ENCODE results near the gene HIPK2.

The HIPK2 gene

GRCh38 chr7:139580435-139580834 is 197.4 kb downstream of the HIPK2 start:
- Histone ChIP-seq H3K4me3 (ENCODE audit: insufficient read depth, low read depth, low read length, poor library complexity, severe bottlenecking) (no peak overlapping the region), H3K36me3 (ENCODE audit: control insufficient read depth, insufficient read depth, low read length) (peaks cover 53% of the 10 kb centered on the region), H3K4me1 (ENCODE audit: control insufficient read depth, insufficient read depth, low read length, poor library complexity, severe bottlenecking) (no peaks in the 10 kb centered on the region), H3K27ac (ENCODE audit: insufficient read depth, low read length, poor library complexity, severe bottlenecking) (no peak overlapping the region), H3K27me3 (replicated peaks; ENCODE audit: control insufficient read depth, insufficient read depth, low read length, poor library complexity, severe bottlenecking) (no peaks in the 10 kb centered on the region), H3K9me3 (ENCODE audit: control insufficient read depth, low read length) (no peaks in the 10 kb centered on the region)
- DNase-seq, result no peak

- Histone ChIP-seq H3K27me3 (replicated peaks; ENCODE audit: control insufficient read depth, insufficient read depth, low read length, poor library complexity, severe bottlenecking) (no peaks in the 10 kb centered on the region), H3K9me3 (ENCODE audit: control insufficient read depth, low read length) (no peaks in the 10 kb centered on the region), H3K4me3 (ENCODE audit: insufficient read depth, low read depth, low read length, poor library complexity, severe bottlenecking) (no peak overlapping the region), H3K4me1 (ENCODE audit: control insufficient read depth, insufficient read depth, low read length, poor library complexity, severe bottlenecking) (no peaks in the 10 kb centered on the region), H3K27ac (ENCODE audit: insufficient read depth, low read length, poor library complexity, severe bottlenecking) (no peak overlapping the region), H3K36me3 (ENCODE audit: control insufficient read depth, insufficient read depth, low read length) (peaks cover 34% of the 10 kb centered on the region)
- DNase-seq, result no peak
These were observed 201.4 kb downstream of the HIPK2 start for GRCh38 chr7:139576179-139576973.

GRCh38 chr7:139575338-139575680 is 202.5 kb downstream of the HIPK2 start:
- Histone ChIP-seq H3K9me3 (ENCODE audit: control insufficient read depth, low read length) (no peaks in the 10 kb centered on the region), H3K36me3 (ENCODE audit: control insufficient read depth, insufficient read depth, low read length) (peaks cover 29% of the 10 kb centered on the region), H3K27ac (ENCODE audit: insufficient read depth, low read length, poor library complexity, severe bottlenecking) (no peak overlapping the region), H3K4me1 (ENCODE audit: control insufficient read depth, insufficient read depth, low read length, poor library complexity, severe bottlenecking) (no peaks in the 10 kb centered on the region), H3K4me3 (ENCODE audit: insufficient read depth, low read depth, low read length, poor library complexity, severe bottlenecking) (no peak overlapping the region), H3K27me3 (replicated peaks; ENCODE audit: control insufficient read depth, insufficient read depth, low read length, poor library complexity, severe bottlenecking) (no peaks in the 10 kb centered on the region)
- DNase-seq, result no peak

DNA sequence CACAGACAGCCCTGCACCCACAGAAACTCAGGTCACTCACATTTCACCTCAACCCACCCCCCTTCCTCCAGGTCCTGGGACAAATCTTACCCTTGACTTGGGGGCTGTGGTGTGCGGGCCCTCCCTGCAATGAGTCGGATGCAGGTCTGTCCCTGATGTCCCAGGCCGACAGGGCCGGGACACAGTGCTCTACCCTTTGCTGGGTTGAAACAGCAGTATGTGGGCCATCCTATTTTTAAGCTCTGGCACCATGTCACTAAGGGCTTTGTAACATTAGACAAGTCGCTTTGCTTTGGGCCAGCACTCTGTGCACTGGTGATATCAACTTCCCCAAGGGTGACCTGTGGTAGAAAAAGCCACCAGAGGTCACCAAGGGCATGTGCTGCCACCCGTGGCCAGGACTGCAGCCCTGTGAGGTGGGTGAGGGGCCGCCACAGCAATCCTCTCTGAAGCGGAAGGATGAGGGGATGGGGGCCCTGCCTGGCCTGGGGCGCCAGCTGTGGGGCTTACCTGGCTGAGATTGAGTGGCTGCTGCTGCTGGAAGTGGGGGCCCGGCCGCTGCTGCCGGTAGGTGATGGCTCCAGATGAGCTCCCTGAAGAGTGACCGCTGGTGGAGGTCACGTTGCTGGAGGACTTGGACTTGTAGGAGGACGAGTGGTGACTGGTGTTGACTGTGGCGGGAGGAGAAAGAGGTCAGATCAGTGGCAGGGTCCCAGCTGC is 203.0 kb downstream of the HIPK2 start:
- no peak for DNase-seq
- Histone ChIP-seq H3K4me1 (ENCODE audit: control insufficient read depth, insufficient read depth, low read length, poor library complexity, severe bottlenecking) (no peaks in the 10 kb centered on the region), H3K4me3 (ENCODE audit: insufficient read depth, low read depth, low read length, poor library complexity, severe bottlenecking) (no peak overlapping the region), H3K9me3 (ENCODE audit: control insufficient read depth, low read length) (no peaks in the 10 kb centered on the region), H3K27ac (ENCODE audit: insufficient read depth, low read length, poor library complexity, severe bottlenecking) (no peak overlapping the region), H3K27me3 (replicated peaks; ENCODE audit: control insufficient read depth, insufficient read depth, low read length, poor library complexity, severe bottlenecking) (no peaks in the 10 kb centered on the region), H3K36me3 (ENCODE audit: control insufficient read depth, insufficient read depth, low read length) (peaks cover 29% of the 10 kb centered on the region)

DNA sequence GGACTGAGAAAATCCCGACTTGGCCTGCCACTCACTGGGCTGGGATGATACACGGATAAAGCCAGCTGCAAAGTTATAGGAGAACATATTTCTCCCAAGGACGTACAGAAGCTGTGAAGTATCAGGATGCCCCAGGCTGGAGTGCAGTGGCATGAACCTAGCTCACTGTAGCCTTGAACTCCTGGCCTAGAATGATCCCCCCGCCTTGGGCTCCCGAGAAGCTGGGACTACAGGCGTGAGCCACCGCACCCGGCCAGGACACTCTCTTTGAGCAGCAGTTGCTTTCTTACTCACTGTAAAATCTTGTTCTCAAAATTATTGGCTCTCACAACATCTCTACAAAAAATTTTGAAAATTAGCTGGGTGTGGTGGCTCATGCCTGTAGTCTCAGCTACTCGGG is 203.9 kb downstream of the HIPK2 start:
- Histone ChIP-seq H3K36me3 (ENCODE audit: control insufficient read depth, insufficient read depth, low read length) (peaks cover 29% of the 10 kb centered on the region), H3K27me3 (replicated peaks; ENCODE audit: control insufficient read depth, insufficient read depth, low read length, poor library complexity, severe bottlenecking) (no peaks in the 10 kb centered on the region), H3K27ac (ENCODE audit: insufficient read depth, low read length, poor library complexity, severe bottlenecking) (no peak overlapping the region), H3K9me3 (ENCODE audit: control insufficient read depth, low read length) (no peaks in the 10 kb centered on the region), H3K4me1 (ENCODE audit: control insufficient read depth, insufficient read depth, low read length, poor library complexity, severe bottlenecking) (no peaks in the 10 kb centered on the region), H3K4me3 (ENCODE audit: insufficient read depth, low read depth, low read length, poor library complexity, severe bottlenecking) (no peak overlapping the region)
- no peak for DNase-seq

DNA sequence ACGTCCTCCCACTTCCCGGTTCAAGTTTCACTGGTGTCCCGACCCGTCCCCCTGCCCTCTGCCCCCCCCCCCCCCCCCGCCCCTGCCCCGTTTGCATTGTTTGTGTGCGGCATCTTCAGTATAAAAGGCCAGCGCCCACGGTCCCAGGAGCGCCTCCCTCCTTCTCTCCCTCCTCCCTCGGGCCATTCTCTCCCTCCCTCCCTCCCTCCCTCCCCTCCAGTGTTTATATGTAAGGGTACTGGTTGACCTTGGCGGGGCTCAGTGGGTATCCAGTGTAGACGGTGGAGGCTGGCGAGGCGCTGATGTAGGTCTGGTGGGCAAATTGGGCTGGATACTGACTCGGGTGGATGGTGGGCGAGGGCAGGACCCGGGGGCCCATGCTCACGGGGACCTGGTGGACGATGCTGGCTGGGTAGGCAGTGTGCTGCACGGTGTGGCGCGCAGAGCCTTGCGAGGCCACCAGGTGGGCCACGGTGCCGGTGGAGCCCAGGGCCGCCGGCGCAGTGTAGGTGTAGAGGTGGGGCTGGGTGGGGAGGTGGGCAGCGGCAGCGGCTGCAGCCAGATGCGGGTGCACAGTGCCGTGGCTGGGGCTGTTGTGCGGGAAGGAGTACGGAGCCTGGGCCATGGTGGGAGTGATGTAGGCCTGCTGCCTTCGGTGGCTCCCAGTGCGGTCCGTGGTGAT is 205.0 kb downstream of the HIPK2 start:
- H3K27me3 ChIP-seq (replicated peaks; ENCODE audit: control insufficient read depth, insufficient read depth, low read length, poor library complexity, severe bottlenecking), result no peaks in the 10 kb centered on the region
- no peaks in the 10 kb centered on the region for H3K9me3 ChIP-seq (ENCODE audit: control insufficient read depth, low read length)
- H3K4me1 ChIP-seq (ENCODE audit: control insufficient read depth, insufficient read depth, low read length, poor library complexity, severe bottlenecking), result no peaks in the 10 kb centered on the region
- peaks cover 29% of the 10 kb centered on the region for H3K36me3 ChIP-seq (ENCODE audit: control insufficient read depth, insufficient read depth, low read length)
- no peak overlapping the region for H3K4me3 ChIP-seq (ENCODE audit: insufficient read depth, low read depth, low read length, poor library complexity, severe bottlenecking)
- no peak for DNase-seq
- no peak overlapping the region for H3K27ac ChIP-seq (ENCODE audit: insufficient read depth, low read length, poor library complexity, severe bottlenecking)

- no peak overlapping the region for H3K4me3 ChIP-seq (ENCODE audit: insufficient read depth, low read depth, low read length, poor library complexity, severe bottlenecking)
- peaks cover 29% of the 10 kb centered on the region for H3K36me3 ChIP-seq (ENCODE audit: control insufficient read depth, insufficient read depth, low read length)
- H3K27ac ChIP-seq (ENCODE audit: insufficient read depth, low read length, poor library complexity, severe bottlenecking), result no peak overlapping the region
- DNase-seq, result no peak
- no peaks in the 10 kb centered on the region for H3K27me3 ChIP-seq (replicated peaks; ENCODE audit: control insufficient read depth, insufficient read depth, low read length, poor library complexity, severe bottlenecking)
- no peaks in the 10 kb centered on the region for H3K4me1 ChIP-seq (ENCODE audit: control insufficient read depth, insufficient read depth, low read length, poor library complexity, severe bottlenecking)
- H3K9me3 ChIP-seq (ENCODE audit: control insufficient read depth, low read length), result no peaks in the 10 kb centered on the region
These were observed 205.7 kb downstream of the HIPK2 start for GRCh38 chr7:139572071-139572470.

DNA sequence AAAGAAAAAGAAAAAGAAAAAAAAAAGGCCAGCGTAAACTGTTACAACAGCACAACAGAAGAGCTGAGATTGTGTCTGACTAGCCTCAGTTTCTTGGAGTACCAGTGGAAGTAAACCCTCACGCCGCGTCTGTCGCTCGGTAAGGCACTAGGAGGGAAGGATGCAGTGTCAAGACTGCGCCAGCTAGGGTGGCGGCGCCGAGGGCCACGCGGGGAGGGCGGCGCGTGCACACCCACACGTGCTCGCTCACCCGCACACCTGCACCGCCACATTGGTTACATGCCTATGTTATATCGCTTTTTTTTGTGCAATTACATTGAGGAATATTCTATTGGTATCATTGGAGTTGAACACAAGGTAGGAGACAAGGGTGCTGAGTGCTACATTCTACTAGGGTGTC is 206.1 kb downstream of the HIPK2 start:
- Histone ChIP-seq H3K9me3 (ENCODE audit: control insufficient read depth, low read length) (no peaks in the 10 kb centered on the region), H3K4me3 (ENCODE audit: insufficient read depth, low read depth, low read length, poor library complexity, severe bottlenecking) (no peak overlapping the region), H3K27me3 (replicated peaks; ENCODE audit: control insufficient read depth, insufficient read depth, low read length, poor library complexity, severe bottlenecking) (no peaks in the 10 kb centered on the region), H3K27ac (ENCODE audit: insufficient read depth, low read length, poor library complexity, severe bottlenecking) (no peak overlapping the region), H3K36me3 (ENCODE audit: control insufficient read depth, insufficient read depth, low read length) (peaks cover 29% of the 10 kb centered on the region), H3K4me1 (ENCODE audit: control insufficient read depth, insufficient read depth, low read length, poor library complexity, severe bottlenecking) (no peaks in the 10 kb centered on the region)
- DNase-seq, result no peak

GRCh38 chr7:139571190-139571589 is 206.6 kb downstream of the HIPK2 start:
- Histone ChIP-seq H3K4me3 (ENCODE audit: insufficient read depth, low read depth, low read length, poor library complexity, severe bottlenecking) (no peak overlapping the region), H3K4me1 (ENCODE audit: control insufficient read depth, insufficient read depth, low read length, poor library complexity, severe bottlenecking) (no peaks in the 10 kb centered on the region), H3K36me3 (ENCODE audit: control insufficient read depth, insufficient read depth, low read length) (peaks cover 26% of the 10 kb centered on the region), H3K9me3 (ENCODE audit: control insufficient read depth, low read length) (no peaks in the 10 kb centered on the region), H3K27ac (ENCODE audit: insufficient read depth, low read length, poor library complexity, severe bottlenecking) (no peak overlapping the region), H3K27me3 (replicated peaks; ENCODE audit: control insufficient read depth, insufficient read depth, low read length, poor library complexity, severe bottlenecking) (no peaks in the 10 kb centered on the region)
- DNase-seq, result no peak

GRCh38 chr7:139570626-139571025 is 207.2 kb downstream of the HIPK2 start:
- DNase-seq, result no peak
- Histone ChIP-seq H3K4me1 (ENCODE audit: control insufficient read depth, insufficient read depth, low read length, poor library complexity, severe bottlenecking) (peaks cover 3% of the 10 kb centered on the region), H3K27me3 (replicated peaks; ENCODE audit: control insufficient read depth, insufficient read depth, low read length, poor library complexity, severe bottlenecking) (no peaks in the 10 kb centered on the region), H3K27ac (ENCODE audit: insufficient read depth, low read length, poor library complexity, severe bottlenecking) (no peak overlapping the region), H3K9me3 (ENCODE audit: control insufficient read depth, low read length) (no peaks in the 10 kb centered on the region), H3K36me3 (ENCODE audit: control insufficient read depth, insufficient read depth, low read length) (peaks cover 20% of the 10 kb centered on the region), H3K4me3 (ENCODE audit: insufficient read depth, low read depth, low read length, poor library complexity, severe bottlenecking) (no peak overlapping the region)
